Natural killer cell (primary cell): Measurements from ENCODE around the gene MIOS. TPM values are rescaled to one million over a fixed set of nuclear protein-coding genes. Genes with fewer than 3 reads are reported as not detected.

Source experiments
- ATAC-seq, 3 donors: fragments of 150-1000 bp in 2 of 3; fragments of 200-7000 bp in 1 of 3; cut with Tn5 transposase; 1 replicate in 1 of 3; 2 replicates in 2 of 3; pipeline ENCODE4 v1.10.0; 2021; ENCODE audit warnings: mild to moderate bottlenecking in 2 of 3, moderate library complexity in 2 of 3
- DNase-seq, 2 donors: peaks; one replicate each; pipeline versions ENCODE4 v3.0.0 to v3.0.0-alpha.2; 2013 to 2021; ENCODE audit warnings: mixed read lengths in 1 of 2
- H3K27ac ChIP-seq: one replicate; pipeline ENCODE4 v1.5.1; 2013; ENCODE audit warnings: mild to moderate bottlenecking, low read length
- H3K27me3 ChIP-seq: one replicate; pipeline ENCODE4 v1.6.1; 2013; ENCODE audit warnings: low read length; ENCODE audit not compliant: control insufficient read depth, insufficient read depth
- H3K36me3 ChIP-seq: one replicate; pipeline ENCODE4 v1.6.1; 2013; ENCODE audit warnings: low read length; ENCODE audit not compliant: control insufficient read depth, insufficient read depth
- H3K4me1 ChIP-seq: one replicate; pipeline ENCODE4 v1.6.1; 2013; ENCODE audit warnings: low read length; ENCODE audit not compliant: control insufficient read depth, insufficient read depth
- H3K4me3 ChIP-seq: one replicate; pipeline ENCODE4 v1.5.1; 2013; ENCODE audit warnings: low read length
- H3K9me3 ChIP-seq: one replicate; pipeline ENCODE4 v1.6.1; 2013; ENCODE audit warnings: low read length; ENCODE audit not compliant: control insufficient read depth, insufficient read depth
- H3K27ac Mint-ChIP-seq, 2 donors: one replicate each; pipeline ENCODE4 v1.8.0; 2022; ENCODE audit warnings: mild to moderate bottlenecking in 2 of 2, mixed read lengths in 2 of 2, moderate library complexity in 1 of 2
- H3K27me3 Mint-ChIP-seq, 2 donors: one replicate each; pipeline ENCODE4 v1.8.0; 2022; ENCODE audit warnings: low read depth in 2 of 2, mixed read lengths in 2 of 2
- H3K36me3 Mint-ChIP-seq: one replicate; pipeline ENCODE4 v1.8.0; 2022; ENCODE audit warnings: mixed read lengths
- H3K4me1 Mint-ChIP-seq, 2 donors: one replicate each; pipeline ENCODE4 v1.8.0; 2022; ENCODE audit warnings: mixed read lengths in 2 of 2
- H3K4me3 Mint-ChIP-seq: one replicate; pipeline ENCODE4 v1.8.0; 2022; ENCODE audit warnings: mild to moderate bottlenecking, moderate library complexity, mixed read lengths
- H3K9me3 Mint-ChIP-seq, 2 donors: one replicate each; pipeline ENCODE4 v1.8.0; 2022; ENCODE audit warnings: mixed read lengths in 2 of 2
- CTCF ChIP-seq: fragments of 200-600 bp; IDR thresholded peaks from one replicate; pipeline ENCODE4 v1.8.0; 2022; ENCODE audit warnings: antibody characterized with exemption
- WGBS: methylation state at CpG from one replicate; pipeline ENCODE4 v1.1.7; 2013; ENCODE audit warnings: missing lambda C conversion rate; ENCODE audit not compliant: insufficient coverage; 5-methylcytosine and 5-hydroxymethylcytosine counted together
- intact Hi-C: fragments of 100-400 bp; cut with micrococcal nuclease; formaldehyde crosslinking; loops from one replicate; pipeline ENCODE4 v1.14.2; 2022
- total RNA-seq, 4 donors: library from RNA; stranded (reverse); fragments of 120-200 nt in 1 of 4; gene quantifications; one replicate each; pipeline versions ENCODE4 v1.2.3 to v1.2.4, GENCODE V29; 2013 to 2022

MIOS gene
- total RNA-seq, 3 donors from 2014 or later (not counting 1 experiment from before 2014, with no cell fraction given) = 23.5 to 30.9 (median 28.9) TPM

- Histone ChIP-seq H3K4me3 (no peak within 1 kb of the TSS), H3K36me3 (no peaks in the 10 kb centered on the region), H3K4me1 (no peaks in the 10 kb centered on the region), H3K27ac (no peak within 1 kb of the TSS), H3K27me3 (no peaks in the 10 kb centered on the region), H3K9me3 (no peaks in the 10 kb centered on the region)
- no peaks in the 10 kb centered on the region for H3K9me3 Mint-ChIP-seq
- DNase-seq (no peak), ATAC-seq (no peak)
- intact Hi-C loops = no loop called here
- no peak for TF ChIP-seq CTCF
- no peak within 1 kb of the TSS for H3K4me3 Mint-ChIP-seq
- no peaks in the 10 kb centered on the region for H3K36me3 Mint-ChIP-seq
- no peak within 1 kb of the TSS for H3K27ac Mint-ChIP-seq
- WGBS = 33% methylated on average over 1 of the region's 1 CpG
- peaks cover 16 to 18% of the 10 kb centered on the region in 2 donors for H3K27me3 Mint-ChIP-seq
- H3K4me1 Mint-ChIP-seq = no peaks in the 10 kb centered on the region
Measured at GRCh38 chr7:7535691-7536090, 31.0 kb upstream of the MIOS start, which contains the start of gene COL28A1. TSS of gene COL28A1 (minus strand) at chr7:7535873. CDS start at chr7:7532875, 2,998 bp downstream.

- no peak for ATAC-seq
- no peak for DNase-seq
- no peaks in the 10 kb centered on the region for H3K36me3 ChIP-seq
- Mint-ChIP-seq H3K36me3 (no peaks in the 10 kb centered on the region), H3K27me3 (peaks cover 13 to 17% of the 10 kb centered on the region in 2 donors), H3K4me1 (peaks cover 3% of the 10 kb centered on the region in 2 donors), H3K27ac (no peak overlapping the region), H3K9me3 (no peaks in the 10 kb centered on the region), H3K4me3 (no peak overlapping the region)
- intact Hi-C loops = no loop called here
- H3K9me3 ChIP-seq = no peaks in the 10 kb centered on the region
- no peak overlapping the region for H3K27ac ChIP-seq
- H3K4me1 ChIP-seq = no peaks in the 10 kb centered on the region
- no peaks in the 10 kb centered on the region for H3K27me3 ChIP-seq
- TF ChIP-seq CTCF = no peak
- no peak overlapping the region for H3K4me3 ChIP-seq
- WGBS = 95% methylated on average over 4 of the region's 5 CpGs
Measured at GRCh38 chr7:7536396-7537019, 30.2 kb upstream of the MIOS start.

- no peak for TF ChIP-seq CTCF
- no peak overlapping the region for H3K27ac Mint-ChIP-seq
- no peak overlapping the region for H3K4me3 ChIP-seq
- H3K9me3 ChIP-seq = no peaks in the 10 kb centered on the region
- H3K9me3 Mint-ChIP-seq = no peaks in the 10 kb centered on the region
- H3K36me3 ChIP-seq = no peaks in the 10 kb centered on the region
- 88% methylated on average over 2 of the region's 2 CpGs for WGBS
- H3K4me3 Mint-ChIP-seq = no peak overlapping the region
- intact Hi-C loops = no loop called here
- no peaks in the 10 kb centered on the region for H3K4me1 ChIP-seq
- peaks cover 10 to 18% of the 10 kb centered on the region in 2 donors for H3K27me3 Mint-ChIP-seq
- H3K27ac ChIP-seq = no peak overlapping the region
- DNase-seq = no peak
- ATAC-seq = no peak
- peaks cover 5 to 6% of the 10 kb centered on the region in 2 donors for H3K4me1 Mint-ChIP-seq
- H3K27me3 ChIP-seq = no peaks in the 10 kb centered on the region
- H3K36me3 Mint-ChIP-seq = no peaks in the 10 kb centered on the region
Measured at GRCh38 chr7:7537711-7538110, 29.0 kb upstream of the MIOS start.

- Mint-ChIP-seq H3K4me1 (peaks cover 5 to 6% of the 10 kb centered on the region in 2 donors), H3K4me3 (no peak overlapping the region), H3K9me3 (no peaks in the 10 kb centered on the region), H3K27me3 (peaks cover 0 to 14% of the 10 kb centered on the region in 2 donors), H3K27ac (no peak overlapping the region), H3K36me3 (no peaks in the 10 kb centered on the region)
- H3K36me3 ChIP-seq = no peaks in the 10 kb centered on the region
- 93% methylated on average over 2 of the region's 4 CpGs for WGBS
- no peak for DNase-seq
- intact Hi-C loops = no loop called here
- H3K27me3 ChIP-seq = no peaks in the 10 kb centered on the region
- no peaks in the 10 kb centered on the region for H3K9me3 ChIP-seq
- ATAC-seq = no peak
- TF ChIP-seq CTCF = no peak
- H3K27ac ChIP-seq = no peak overlapping the region
- no peak overlapping the region for H3K4me3 ChIP-seq
- H3K4me1 ChIP-seq = no peaks in the 10 kb centered on the region
Measured at GRCh38 chr7:7539152-7539551, 27.5 kb upstream of the MIOS start.
